ENCODE results near the gene SNX33.

Gene SNX33

GRCh38 chr15:75641179-75641503 lies 6.6 kb upstream of the SNX33 start:
- no peak for DNase-seq (ENCODE audit: low read depth in 2 of 2)

GRCh38 chr15:75641603-75642002 lies 6.1 kb upstream of the SNX33 start:
- no peak for DNase-seq (ENCODE audit: low read depth in 2 of 2)

GRCh38 chr15:75644376-75644775 lies 3.3 kb upstream of the SNX33 start:
- no peak for DNase-seq (ENCODE audit: low read depth in 2 of 2)

- DNase-seq (ENCODE audit: low read depth in 2 of 2): no peak
These were observed 1.4 kb upstream of the SNX33 start for GRCh38 chr15:75646112-75646943.

- no peak for DNase-seq (ENCODE audit: low read depth in 2 of 2)
These were observed 758 bp upstream of the SNX33 start for GRCh38 chr15:75646944-75647364.

GRCh38 chr15:75648156-75649000 lies 666 bp downstream of the SNX33 start:
- no peak for DNase-seq (ENCODE audit: low read depth in 2 of 2)

- DNase-seq (ENCODE audit: low read depth in 2 of 2): no peak
These were observed 1.5 kb downstream of the SNX33 start for GRCh38 chr15:75649045-75649761.

GRCh38 chr15:75649848-75650247 lies 2.1 kb downstream of the SNX33 start:
- no peak for DNase-seq (ENCODE audit: low read depth in 2 of 2)

- DNase-seq (ENCODE audit: low read depth in 2 of 2): no peak
These were observed 3.4 kb downstream of the SNX33 start for GRCh38 chr15:75650908-75651809.

GRCh38 chr15:75651810-75652543 lies 4.3 kb downstream of the SNX33 start:
- DNase-seq (ENCODE audit: low read depth in 2 of 2): no peak

- no peak for DNase-seq (ENCODE audit: low read depth in 2 of 2)
These were observed 5.7 kb downstream of the SNX33 start for GRCh38 chr15:75653347-75653913.

- no peak for DNase-seq (ENCODE audit: low read depth in 2 of 2)
These were observed 6.6 kb downstream of the SNX33 start for GRCh38 chr15:75654201-75654907.

GRCh38 chr15:75655931-75656330 lies 8.2 kb downstream of the SNX33 start:
- no peak for DNase-seq (ENCODE audit: low read depth in 2 of 2)

GRCh38 chr15:75656331-75656730 lies 8.6 kb downstream of the SNX33 start:
- DNase-seq (ENCODE audit: low read depth in 2 of 2): no peak

GRCh38 chr15:75656813-75657212 lies 9.1 kb downstream of the SNX33 start:
- DNase-seq (ENCODE audit: low read depth in 2 of 2): no peak

- no peak for DNase-seq (ENCODE audit: low read depth in 2 of 2)
These were observed 11.5 kb downstream of the SNX33 start for GRCh38 chr15:75659141-75659771.

GRCh38 chr15:75659928-75660645 lies 12.4 kb downstream of the SNX33 start:
- no peak for DNase-seq (ENCODE audit: low read depth in 2 of 2)

GRCh38 chr15:75661100-75661755 lies 13.5 kb downstream of the SNX33 start:
- no peak for DNase-seq (ENCODE audit: low read depth in 2 of 2)
